Prostate gland (tissue), 2 donors: ENCODE measurements around the gene DRD2.

Experiments
- POLR2A ChIP-seq: fragments of 450-650 bp; IDR thresholded peaks from one replicate; pipeline ENCODE4 v1.6.1; 2016; ENCODE audit warnings: antibody characterized with exemption, mild to moderate bottlenecking
- POLR2AphosphoS5 ChIP-seq: sonication (generic); formaldehyde crosslinking; IDR thresholded peaks from one replicate; pipeline ENCODE4 v1.6.1; 2017; ENCODE audit warnings: antibody characterized with exemption
- TF ChIP-seq, protein P1 (sequence below), 4 experiments: fragments of 200-600 bp in 2 of 4; fragments of 450-650 bp in 2 of 4; sonication (generic) in 2 of 4; IDR thresholded peaks; 1 replicate in 3 of 4; 2 replicates in 1 of 4; pipeline ENCODE4 v1.5.1; 2016 to 2019; ENCODE audit warnings: antibody characterized with exemption in 4 of 4, mild to moderate bottlenecking in 2 of 4, moderate library complexity in 2 of 4

DNA sequence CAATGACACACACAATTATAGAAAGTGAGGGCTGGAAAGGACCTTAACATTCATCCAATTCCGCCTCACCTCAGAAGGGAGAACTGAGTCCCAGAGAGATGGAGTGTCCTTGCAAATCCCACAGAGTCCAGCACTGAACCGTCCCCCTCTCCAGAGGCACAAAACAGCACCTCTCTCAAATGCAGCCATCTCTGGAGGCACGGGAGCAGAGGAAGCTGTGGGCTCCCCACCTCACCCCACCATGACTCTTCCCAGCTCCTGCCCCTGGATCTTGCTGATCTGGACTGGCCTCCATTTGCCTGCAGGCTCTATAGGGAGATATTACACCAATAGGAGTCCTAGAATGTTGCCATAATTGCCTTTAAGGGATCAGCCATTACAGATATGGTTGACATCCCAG is 1.4 kb upstream of the DRD2 start:
- TF ChIP-seq, protein P1, sequence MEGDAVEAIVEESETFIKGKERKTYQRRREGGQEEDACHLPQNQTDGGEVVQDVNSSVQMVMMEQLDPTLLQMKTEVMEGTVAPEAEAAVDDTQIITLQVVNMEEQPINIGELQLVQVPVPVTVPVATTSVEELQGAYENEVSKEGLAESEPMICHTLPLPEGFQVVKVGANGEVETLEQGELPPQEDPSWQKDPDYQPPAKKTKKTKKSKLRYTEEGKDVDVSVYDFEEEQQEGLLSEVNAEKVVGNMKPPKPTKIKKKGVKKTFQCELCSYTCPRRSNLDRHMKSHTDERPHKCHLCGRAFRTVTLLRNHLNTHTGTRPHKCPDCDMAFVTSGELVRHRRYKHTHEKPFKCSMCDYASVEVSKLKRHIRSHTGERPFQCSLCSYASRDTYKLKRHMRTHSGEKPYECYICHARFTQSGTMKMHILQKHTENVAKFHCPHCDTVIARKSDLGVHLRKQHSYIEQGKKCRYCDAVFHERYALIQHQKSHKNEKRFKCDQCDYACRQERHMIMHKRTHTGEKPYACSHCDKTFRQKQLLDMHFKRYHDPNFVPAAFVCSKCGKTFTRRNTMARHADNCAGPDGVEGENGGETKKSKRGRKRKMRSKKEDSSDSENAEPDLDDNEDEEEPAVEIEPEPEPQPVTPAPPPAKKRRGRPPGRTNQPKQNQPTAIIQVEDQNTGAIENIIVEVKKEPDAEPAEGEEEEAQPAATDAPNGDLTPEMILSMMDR (IDR thresholded peaks at IDR 0.05) = no peak
- TF ChIP-seq POLR2A = no peak
- no peak for TF ChIP-seq POLR2AphosphoS5
